Stimulated activated CD4-positive, alpha-beta T cell treated with anti-CD3 and anti-CD28 coated beads, Interleukin-12 subunit alpha, Interleukin-12 subunit beta, amount 100 ng/mL, for 4 hours (primary cell): ENCODE measurements around the gene ZNF583.

ENCODE experiments used
- DNase-seq: peaks from one replicate; pipeline ENCODE4 v3.0.0-alpha.2; 2020

Gene ZNF583

DNA sequence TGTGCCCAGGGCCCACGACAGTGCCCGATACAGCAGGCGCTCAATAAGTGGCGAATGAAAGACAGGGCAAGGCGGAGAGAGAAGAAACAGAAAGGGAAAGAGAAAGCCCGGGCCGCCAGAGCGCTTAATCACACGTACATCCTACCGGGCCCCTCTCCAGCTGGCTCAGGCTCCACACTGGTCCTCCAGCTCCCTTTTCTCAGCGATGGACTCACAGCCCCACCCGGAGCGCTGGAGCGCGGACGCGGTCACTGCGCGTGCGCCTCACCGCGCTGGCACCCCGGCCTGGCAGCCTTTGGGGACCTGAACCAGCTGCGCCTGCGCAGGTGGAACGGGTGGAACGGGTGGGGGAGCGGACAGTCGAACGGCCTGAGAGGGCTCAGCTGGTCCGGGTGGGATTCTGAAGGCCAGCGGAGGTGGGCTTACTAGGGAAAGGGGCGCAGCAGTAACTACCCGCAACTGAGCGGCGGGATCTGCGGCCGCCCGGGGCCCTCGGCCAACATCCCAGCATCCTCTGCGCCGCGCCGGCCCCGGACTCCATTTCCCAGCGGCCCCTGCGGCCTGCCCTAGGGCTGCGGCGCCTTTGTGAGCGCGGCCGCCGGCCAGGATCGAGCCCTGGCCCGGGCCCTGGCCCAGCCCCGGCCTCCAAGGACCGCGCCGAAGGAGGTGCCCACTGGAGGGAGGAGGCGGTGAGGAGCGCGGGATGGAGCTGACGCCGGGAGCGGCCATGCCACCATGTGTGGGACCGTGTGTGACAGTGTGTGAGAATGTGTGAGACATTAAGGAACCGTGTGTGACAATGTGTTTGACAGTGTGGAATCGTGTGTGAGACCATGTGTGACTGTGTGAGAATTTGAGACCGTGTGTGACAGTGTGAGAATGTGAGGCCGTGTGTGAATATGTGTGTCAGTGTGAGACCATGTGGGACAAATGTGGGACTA lies at the start of gene ZNF583:
Gene ZNF583 (plus strand): TSS at position 569 of the 941 bp plus-strand sequence. CDS start 2,783 bp downstream, outside the sequence.
- DNase-seq = peak; percentile 88

DNA sequence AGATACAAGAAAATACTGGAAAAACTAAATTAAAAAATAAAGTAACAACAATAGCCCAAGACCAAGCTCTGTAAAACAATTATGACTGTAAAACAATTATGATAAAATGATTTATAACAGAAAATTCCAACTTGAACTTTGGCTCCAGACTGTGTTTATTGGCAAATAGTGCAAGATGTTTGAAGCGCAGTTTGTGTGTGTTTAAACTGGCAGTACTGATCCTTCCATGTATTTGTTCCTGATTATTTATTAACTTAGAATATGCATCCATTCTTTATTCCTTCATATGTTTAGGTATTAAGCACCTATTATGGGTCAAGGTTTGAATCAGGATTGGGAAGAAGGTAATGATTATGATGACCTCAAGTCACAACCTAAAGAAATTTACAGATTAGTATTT lies 48.6 kb upstream of the ZNF583 start:
- no peak for DNase-seq

DNA sequence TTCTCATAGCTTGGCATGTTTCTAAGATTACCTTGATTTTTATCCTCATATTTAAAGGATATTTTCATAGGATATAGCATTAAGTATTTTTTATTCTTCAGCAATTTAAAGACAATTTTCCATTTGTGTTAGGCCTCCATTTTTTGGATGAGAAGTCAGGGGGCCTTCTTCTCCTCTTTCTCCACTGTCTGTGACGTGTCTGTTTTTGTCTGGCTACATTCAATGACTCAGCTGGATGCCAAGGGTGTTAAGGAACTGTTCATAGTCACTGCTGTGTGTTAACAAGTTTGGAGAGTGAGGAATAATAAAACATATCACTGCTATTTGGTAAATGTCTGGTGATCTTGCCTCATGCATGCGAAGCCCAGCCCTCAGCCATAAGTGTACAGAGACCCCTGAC lies 47.2 kb upstream of the ZNF583 start:
- no peak for DNase-seq

DNA sequence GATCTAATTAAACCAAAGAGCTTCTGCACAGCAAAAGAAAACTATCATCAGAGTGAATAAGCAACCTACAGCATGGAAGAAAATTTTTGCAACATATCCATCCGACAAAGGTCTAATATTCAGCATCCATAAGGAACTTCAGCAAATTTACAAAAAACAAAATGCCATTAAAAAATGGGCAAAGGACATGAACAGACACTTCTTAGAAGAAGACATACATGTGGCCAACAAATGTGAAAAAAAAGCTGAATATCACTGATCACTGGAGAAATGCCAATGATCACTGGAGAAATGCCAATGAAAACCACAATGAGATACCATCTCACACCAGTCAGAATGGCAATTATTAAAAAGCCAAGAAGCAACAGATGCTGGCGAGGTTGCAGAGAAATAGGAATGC lies 43.3 kb upstream of the ZNF583 start:
- no peak for DNase-seq

DNA sequence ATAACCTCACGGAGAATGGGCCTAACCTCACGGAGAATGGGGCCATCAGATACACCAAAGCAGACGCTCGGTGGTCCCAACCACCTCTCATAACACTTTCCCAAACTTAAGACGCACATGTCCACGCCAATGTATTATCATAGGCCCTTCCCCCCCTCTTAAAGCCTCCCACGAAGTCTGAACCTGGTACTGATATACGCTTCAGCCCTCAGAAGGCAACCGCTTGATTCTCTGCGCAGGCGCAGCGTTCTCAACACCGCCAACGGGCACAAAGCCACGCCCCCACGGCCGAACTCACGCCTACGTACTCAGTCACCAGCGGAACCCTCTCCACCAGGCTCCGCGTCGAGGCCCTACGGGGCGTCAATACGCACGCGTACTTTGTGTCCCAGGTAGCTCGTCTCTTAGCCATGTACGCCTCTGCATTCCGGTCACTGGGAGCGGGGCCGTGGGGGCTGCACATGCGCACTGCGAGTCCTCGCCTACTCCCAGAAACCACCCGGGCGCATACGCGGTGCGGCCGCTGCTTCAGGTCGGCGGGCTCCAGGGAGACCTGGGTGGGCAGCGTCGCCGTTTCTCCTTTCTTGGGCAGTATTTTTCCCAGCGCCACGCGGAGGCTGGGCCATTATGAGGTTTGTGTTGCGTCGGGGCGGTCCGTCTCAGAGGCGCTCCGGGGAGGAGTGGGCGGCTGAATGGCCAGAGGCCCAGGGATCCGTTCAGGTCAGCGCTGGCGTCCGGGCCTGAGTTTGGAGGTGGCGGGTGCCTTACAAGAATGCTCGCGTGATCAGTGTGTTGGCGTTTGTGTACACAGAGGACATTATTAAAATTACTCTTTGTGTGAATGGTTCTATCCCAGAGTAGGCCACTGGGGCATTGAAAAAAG lies 36.1 kb upstream of the ZNF583 start:
- DNase-seq = peak; percentile 71

DNA sequence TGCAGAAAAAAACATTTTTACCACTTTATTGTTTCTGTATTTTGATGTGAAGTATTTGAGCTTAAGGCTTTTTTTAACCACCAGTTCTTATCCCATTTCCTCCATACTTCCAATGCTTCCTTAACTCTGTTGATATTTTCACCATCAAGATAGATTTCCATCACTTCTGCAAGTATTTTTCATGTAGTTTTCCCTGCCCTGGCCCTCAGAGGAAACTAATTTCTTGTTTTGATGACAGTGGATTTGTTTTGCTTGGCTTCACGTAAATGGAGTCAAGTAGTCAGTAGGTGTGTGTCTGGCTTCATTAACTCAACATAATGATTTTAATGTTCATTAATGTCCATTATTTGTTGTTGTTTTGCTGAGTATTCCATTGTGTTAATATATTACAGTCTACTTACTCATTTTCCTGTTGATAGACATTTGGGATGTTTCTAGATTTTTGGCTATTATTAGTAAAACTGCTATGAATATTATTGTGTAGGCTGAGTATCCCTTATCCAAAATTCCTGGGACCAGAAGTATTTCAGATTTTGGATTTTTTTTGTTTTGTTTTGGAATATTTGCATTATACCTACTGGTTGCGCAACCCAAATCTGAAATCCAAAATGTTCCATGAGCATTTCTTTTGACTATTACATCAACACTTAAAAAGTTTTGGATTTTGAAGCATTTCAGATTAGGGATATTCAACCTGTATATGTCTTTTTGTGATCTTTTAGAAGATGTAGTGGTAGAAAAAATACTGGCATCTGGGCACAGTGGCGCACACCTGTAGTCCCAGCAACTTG lies 34.1 kb upstream of the ZNF583 start:
- no peak for DNase-seq

DNA sequence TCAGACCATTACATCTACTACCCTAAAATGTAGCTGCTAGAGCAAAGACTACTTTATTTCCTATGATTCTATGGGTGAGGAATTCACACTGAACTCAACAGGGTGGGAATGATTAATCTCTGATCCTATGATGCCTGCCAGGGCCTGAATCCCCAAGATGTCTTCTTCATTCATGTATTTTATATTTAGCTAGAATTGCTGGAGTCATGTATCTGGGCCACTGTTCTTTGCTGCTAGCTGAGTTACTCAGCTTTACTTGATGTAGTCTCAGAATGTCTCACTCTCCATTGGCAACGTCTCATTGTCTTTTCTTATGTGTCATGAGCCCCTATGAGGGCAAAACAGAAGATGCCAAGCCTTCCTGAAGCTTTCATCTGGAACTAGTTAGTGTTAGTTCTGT lies 31.9 kb upstream of the ZNF583 start:
- no peak for DNase-seq

DNA sequence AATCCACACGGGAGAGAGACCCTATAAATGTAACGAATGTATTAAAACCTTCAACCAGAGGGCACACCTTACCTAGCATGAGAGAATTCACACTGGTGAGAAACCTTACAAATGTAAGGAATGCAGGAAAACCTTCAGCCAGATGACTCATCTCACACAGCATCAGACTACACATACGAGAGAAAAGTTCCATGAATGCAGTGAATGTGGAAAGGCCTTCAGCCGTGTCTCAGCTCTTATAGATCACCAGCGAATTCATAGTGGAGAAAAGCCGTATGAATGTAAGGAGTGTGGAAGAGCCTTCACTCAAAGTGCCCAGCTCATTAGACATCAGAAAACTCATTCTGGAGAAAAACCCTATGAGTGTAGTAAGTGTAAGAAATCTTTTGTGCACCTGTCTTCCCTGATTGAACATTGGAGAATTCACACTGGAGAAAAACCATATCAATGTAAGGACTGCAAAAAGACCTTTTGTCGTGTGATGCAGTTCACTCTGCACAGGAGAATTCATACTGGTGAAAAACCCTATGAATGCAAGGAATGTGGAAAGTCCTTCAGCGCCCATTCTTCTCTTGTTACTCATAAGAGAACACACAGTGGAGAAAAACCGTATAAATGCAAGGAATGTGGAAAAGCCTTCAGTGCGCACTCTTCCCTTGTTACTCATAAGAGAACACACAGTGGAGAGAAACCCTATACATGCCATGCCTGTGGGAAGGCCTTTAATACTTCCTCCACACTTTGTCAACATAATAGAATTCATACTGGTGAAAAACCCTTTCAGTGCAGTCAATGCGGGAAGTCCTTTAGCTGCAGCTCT lies 26.8 kb upstream of the ZNF583 start:
- no peak for DNase-seq

DNA sequence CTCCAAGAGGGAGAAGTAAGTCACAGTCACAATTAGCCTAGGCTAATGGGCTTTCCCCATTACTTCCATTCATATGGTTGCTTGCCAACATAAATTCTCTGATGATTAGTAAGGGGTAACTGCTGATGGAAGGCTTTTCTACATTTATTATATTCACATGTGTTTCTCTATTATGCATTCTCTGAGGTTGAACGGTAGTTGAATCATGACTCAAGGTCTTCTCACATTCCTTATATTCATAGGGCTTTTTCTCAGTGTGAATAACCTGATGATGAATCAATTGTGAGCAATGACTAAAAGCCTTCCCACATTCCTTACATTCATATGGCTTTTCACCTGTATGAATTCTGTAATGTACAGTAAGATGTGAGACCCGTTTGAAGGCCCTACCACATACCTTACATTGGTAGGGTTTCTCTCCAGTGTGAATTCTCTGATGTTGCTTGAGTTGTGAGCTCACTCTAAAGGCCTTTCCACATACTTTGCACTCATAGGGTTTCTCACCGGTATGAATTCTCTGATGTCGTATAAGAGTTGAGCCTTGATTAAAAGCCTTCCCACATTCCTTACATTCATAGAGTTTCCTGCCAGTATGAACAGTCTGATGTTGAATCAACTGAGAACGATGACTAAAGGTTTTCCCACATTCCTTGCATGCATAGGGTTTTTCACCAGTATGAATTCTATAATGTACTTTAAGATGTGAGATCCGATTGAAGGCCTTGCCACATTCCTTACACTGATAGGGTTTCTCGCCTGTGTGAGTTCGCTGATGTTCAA lies 20.1 kb upstream of the ZNF583 start:
- no peak for DNase-seq

DNA sequence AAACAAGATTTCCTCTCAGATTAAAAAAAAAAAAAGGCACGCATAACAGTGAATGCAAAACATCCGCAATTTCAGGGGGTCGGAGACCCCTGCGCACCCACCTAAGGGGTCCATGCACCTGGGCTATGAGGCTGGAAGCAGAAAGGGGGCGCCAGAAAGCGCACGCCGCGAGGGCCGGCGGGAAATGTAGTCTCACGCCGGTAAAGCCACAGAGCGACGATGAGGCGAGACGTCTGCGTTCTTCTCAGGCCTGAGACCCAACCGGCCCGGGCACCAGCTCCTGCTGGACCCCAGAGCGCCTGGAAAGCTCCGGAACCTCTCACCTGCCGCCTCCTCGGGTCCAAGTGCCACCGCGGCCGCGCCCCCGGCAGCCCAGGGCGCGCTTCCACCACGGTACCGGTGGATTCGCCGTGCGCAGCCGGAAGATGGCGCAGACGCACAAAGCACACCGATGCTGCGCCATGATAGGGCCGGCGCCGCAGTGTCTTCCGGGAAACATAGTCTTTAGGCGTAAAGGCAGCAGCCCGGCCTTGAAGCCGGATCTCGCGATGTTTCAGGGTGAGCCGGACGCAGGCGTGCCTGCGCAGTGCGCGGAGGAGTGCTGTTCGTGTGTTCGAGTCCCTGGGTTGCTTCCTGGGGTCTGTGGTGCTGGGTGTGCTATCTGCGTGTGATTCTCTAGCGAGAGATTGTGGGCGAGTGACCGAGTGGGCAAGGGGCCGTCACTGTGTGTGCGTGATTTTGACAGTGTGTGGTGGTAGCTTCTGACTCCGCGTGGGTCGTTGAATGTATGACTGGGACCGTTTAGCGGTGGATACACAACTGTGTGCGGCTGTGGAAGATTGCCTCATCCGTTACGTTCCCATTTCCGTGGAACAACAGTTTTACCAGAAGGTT lies 10.8 kb upstream of the ZNF583 start, which contains the start of gene ZNF582:
Gene ZNF582 (minus strand): TSS at position 416 of the 894 bp plus-strand sequence. CDS start 1,782 bp downstream, outside the sequence.
- DNase-seq = peak; percentile 87

DNA sequence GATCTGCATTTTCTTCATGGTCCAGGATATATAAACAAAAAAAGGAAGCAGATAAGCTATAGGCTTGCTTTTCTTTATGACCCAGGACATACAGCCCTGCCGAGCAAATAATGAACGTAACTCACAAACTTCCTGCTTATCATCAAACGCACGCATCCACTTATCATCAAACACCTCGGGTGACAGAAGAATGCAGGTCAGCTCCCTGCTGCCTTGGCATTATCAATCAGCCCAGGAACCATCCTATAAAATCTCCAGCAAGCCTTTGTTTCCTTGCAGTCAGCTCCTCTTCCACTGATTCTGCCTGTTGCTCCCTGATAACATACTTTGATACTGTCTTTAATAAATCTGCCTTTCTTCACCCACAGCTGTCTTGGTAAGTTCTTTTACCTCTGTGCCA lies 5.3 kb upstream of the ZNF583 start:
- no peak for DNase-seq

DNA sequence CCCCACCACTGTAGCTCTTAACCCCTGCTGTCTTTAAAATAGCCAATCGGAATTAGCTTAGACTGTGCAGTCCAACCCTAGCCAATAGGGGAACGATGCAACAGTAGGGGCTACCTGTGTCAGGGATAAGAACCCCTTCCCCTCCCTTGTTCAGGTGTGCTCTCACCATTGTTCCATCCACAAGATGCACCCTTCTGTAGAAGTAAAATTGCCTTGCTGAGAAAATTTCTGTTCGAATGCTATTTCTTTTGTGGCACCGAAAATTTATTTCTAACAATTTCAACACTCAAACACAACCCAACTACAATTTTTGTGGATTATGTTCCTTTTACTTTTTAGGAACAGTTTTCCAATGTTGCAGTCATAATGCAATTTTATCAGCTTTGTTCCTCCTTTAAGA lies 3.6 kb upstream of the ZNF583 start:
- no peak for DNase-seq

DNA sequence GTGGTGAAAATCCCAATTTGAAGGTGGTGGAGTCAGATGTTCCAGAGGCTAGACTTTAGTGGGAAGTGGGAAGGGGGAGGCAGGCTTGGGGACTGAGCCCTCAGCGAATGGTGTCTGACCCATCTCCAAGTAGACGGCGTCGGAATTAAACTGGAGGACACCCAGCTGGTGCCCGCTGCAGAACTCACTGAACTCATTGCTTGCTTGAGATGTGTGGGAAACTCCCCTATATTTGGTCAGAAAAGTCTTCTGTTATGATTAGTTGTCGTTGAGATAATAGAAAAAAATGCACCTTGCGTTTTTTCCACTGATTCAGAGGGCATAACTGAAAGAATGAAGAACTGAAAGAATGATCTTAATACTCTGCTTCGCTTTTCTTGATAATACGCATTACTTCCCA lies 871 bp upstream of the ZNF583 start:
- peak; percentile 7 for DNase-seq

DNA sequence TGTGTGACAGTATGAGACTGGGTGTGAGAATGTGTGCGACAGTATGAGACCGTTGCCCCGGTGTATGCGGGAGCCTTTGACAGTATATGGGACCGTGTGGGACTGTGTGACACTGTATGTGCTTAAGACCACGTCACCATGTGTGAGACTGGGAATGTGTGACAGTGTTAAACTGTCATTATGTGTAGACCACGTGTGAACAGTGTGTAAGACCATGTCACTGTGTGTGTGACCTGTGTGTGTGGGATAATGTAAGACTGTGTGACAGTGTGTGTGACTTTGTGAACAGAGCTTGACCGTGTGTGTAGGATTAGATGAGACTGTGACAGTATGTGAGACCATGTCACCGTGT lies 549 bp downstream of the ZNF583 start:
- DNase-seq = no peak

DNA sequence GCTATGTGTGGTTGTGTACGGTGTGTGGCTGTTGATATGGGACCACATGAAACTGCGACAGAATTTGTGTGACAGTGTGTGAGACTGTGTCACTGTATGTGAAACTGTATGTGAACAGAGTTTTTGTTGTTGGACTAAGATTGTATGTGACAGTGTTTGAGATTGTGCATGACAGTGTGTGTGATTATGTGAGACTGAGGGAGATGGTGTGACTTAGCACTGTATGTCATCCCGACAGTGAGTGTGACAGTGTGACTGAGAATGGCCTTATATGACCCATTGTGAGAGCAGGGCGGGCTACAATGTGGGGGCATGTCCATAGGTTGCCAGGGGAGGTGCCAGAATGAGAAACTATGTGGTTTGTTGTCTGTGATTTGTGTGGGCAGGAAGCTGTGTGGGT lies 930 bp downstream of the ZNF583 start:
- DNase-seq = no peak

DNA sequence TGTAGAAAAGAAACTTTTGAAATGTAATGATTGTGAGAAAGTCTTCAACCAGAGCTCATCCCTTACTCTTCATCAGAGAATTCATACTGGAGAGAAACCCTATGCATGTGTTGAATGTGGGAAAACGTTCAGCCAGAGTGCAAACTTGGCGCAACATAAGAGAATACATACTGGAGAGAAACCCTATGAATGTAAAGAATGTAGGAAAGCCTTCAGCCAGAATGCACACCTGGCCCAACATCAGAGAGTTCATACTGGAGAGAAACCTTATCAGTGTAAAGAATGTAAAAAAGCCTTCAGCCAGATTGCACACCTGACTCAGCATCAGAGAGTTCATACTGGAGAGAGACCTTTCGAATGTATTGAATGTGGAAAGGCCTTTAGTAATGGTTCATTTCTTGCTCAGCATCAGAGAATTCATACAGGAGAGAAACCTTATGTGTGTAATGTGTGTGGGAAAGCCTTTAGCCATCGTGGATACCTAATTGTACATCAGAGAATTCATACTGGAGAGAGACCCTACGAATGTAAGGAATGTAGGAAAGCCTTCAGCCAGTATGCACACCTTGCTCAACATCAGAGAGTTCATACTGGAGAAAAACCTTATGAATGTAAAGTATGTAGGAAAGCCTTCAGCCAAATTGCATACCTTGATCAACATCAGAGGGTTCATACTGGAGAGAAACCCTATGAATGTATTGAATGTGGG lies 19.3 kb downstream of the ZNF583 start:
- DNase-seq = no peak

DNA sequence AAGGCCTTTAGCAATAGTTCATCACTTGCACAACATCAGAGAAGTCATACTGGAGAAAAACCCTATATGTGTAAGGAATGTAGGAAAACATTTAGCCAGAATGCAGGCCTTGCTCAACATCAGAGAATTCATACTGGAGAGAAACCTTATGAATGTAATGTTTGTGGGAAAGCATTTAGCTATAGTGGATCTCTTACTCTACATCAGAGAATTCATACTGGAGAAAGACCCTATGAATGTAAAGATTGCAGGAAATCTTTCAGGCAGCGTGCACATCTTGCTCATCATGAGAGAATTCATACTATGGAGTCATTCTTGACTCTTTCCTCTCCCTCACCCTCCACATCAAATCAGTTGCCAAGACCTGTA lies 19.8 kb downstream of the ZNF583 start:
- no peak for DNase-seq

DNA sequence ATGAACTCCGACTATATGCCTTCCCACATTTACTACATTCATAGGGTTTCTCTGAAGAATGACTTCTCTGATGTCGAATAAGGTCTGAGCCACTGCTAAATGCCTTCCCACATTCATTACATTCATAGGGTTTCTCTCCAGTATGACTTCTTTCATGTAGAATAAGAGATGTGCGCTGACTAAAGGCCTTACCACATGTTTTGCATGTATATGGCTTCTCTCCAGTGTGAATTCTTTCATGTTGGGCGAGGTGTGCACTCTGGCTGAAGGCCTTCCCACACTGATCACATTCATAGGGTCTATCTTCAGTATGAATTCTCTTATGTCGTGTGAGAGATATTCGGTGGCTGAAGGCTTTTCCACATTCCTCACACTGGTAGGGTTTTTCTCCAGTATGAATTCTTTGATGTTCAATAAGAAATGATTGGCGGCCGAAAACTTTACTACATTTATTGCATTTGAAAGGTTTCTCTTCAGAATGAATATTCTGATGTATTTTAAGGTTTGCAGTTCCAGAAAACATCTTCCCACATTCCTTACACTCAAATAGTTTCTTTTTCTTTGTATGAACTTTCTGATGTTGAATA lies 37.2 kb downstream of the ZNF583 start:
- no peak for DNase-seq

DNA sequence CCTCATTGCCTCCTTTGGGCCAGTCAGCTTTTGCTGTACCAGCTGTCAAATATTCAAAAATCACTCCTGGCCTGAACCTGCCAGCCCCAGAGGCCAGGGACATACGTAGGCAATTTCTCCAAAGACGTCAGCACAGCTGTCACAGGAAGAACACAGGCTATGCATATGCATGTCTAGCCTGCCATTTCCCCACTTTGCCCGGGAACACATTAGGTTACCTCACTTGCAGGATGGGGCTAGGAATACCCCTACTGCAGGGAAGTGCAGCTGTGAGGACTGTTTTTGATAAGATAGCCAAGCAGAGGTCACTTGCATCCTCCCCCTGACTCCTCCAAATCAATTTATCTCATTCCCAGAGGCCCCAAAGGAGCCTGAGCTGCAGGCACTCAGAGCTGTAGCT lies 70.2 kb downstream of the ZNF583 start:
- no peak for DNase-seq
